ENCODE measurements around the gene GAGE1. TPM values are rescaled to one million over a fixed set of nuclear protein-coding genes. Genes with fewer than 3 reads are reported as not detected.

Gene GAGE1
- total RNA-seq, 1 donor from 2014 or later: not detected

- TF ChIP-seq, protein P1, sequence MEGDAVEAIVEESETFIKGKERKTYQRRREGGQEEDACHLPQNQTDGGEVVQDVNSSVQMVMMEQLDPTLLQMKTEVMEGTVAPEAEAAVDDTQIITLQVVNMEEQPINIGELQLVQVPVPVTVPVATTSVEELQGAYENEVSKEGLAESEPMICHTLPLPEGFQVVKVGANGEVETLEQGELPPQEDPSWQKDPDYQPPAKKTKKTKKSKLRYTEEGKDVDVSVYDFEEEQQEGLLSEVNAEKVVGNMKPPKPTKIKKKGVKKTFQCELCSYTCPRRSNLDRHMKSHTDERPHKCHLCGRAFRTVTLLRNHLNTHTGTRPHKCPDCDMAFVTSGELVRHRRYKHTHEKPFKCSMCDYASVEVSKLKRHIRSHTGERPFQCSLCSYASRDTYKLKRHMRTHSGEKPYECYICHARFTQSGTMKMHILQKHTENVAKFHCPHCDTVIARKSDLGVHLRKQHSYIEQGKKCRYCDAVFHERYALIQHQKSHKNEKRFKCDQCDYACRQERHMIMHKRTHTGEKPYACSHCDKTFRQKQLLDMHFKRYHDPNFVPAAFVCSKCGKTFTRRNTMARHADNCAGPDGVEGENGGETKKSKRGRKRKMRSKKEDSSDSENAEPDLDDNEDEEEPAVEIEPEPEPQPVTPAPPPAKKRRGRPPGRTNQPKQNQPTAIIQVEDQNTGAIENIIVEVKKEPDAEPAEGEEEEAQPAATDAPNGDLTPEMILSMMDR (IDR thresholded peaks at IDR 0.05): no peak
- H3K4me3 ChIP-seq: no peak overlapping the region
- DNase-seq (ENCODE audit: low spot score in 2 of 2): no peak
- H3K27me3 ChIP-seq: no peaks in the 10 kb centered on the region
- no peak overlapping the region for H3K27ac ChIP-seq
- H3K9me3 ChIP-seq: no peaks in the 10 kb centered on the region
- no peaks in the 10 kb centered on the region for H3K36me3 ChIP-seq
- intact Hi-C loops (cut with DNase I): no loop called here
- H3K4me1 ChIP-seq: no peaks in the 10 kb centered on the region
These were observed 12.0 kb downstream of the GAGE1 start for GRCh38 chrX:49610718-49611310.

DNA sequence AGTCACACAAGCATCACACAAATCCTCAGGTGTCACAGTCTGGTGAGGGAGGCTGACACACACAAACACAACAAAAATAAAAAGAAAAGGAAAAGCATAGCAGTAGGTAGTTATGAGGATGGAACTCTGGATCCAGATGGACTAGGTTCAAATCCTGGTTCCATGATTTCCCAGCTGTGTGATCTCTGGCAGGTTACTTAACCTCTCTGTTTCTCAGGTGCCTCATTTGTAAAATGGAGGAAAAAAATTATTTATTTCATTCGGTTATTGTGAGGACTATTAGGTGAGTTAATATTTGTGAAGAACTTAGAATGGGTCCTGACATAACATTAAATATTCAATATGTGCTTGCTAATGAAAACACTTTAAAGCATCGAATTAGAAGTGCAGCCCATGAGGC lies 19.8 kb downstream of the GAGE1 start:
- intact Hi-C loops (cut with DNase I): no loop called here
- H3K27me3 ChIP-seq: no peaks in the 10 kb centered on the region
- no peaks in the 10 kb centered on the region for H3K4me1 ChIP-seq
- TF ChIP-seq, protein P1 (IDR thresholded peaks at IDR 0.05): no peak
- no peak overlapping the region for H3K27ac ChIP-seq
- DNase-seq (ENCODE audit: low spot score in 2 of 2): no peak
- H3K36me3 ChIP-seq: no peaks in the 10 kb centered on the region
- H3K4me3 ChIP-seq: no peak overlapping the region
- H3K9me3 ChIP-seq: no peaks in the 10 kb centered on the region

DNA sequence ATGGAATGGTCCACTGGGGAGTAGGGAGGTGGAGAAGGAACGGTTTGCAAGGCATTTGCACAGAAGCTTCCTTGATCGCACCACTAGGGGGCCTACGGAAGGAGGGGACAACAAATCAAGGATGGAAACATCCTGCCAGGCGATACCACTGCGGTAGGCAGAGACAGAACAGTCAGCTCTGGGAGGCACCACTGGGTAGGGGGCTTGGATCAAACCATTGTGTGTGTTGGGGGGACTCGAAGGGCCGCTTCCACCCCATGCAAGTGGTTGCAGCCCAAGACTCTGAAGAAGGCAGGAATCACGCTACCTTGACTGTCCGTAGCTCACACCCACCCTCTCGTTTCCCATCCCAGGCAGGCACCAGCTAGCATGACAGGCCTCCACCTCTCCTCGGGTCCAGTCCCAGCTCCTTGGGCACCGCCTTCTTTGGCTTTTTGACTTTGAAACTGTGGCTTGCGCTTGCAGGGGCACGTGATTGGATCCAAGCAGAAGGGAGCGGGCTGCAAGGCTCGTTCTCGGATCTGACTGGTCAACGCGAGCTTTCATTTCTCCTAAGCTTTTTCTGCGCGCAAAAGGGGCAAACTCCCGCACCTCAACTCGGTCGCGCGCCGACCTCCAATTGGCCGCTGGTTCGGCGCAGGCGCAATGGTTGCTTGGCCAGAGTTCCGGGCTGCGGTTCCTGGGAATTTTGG lies 28.4 kb downstream of the GAGE1 start:
- no peaks in the 10 kb centered on the region for H3K4me1 ChIP-seq
- TF ChIP-seq, protein P1 (IDR thresholded peaks at IDR 0.05): no peak
- H3K36me3 ChIP-seq: no peaks in the 10 kb centered on the region
- DNase-seq (ENCODE audit: low spot score in 2 of 2): no peak
- H3K9me3 ChIP-seq: peaks cover 0 to 5% of the 10 kb centered on the region in 2 donors
- intact Hi-C loops (cut with DNase I): no loop called here
- no peak overlapping the region for H3K4me3 ChIP-seq
- no peaks in the 10 kb centered on the region for H3K27me3 ChIP-seq
- H3K27ac ChIP-seq: no peak overlapping the region

DNA sequence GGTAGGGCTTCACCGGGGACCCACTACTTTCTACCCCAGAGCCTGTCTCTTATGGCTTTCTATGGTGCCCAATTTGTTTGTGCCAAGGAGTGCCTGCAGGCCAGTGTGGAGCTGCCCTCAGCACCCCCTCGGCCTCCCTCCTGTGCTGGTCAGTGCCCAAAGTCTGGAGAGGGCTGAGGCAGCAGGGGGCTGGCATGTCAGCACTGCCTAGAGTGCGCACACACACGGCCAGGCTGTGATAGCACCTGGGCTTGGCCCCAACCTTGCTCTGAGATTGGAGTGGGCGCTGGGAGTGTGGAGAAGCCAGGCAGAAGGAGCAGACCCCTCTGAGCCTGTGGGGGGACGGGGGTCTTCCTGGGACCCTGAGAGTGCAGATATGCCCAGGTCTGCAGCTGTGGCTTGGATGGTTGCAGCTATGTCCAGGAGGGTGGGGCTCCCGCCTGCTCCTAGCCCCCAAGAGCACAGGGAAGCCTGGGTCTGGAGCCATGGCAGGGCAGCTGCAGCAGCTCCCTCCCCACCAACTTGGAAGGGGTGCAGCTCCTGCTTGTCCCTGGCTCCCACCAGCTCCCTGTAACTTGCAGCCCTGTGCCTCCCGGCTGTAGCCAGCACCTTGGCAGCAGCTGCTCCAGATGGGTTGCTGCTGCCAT lies 46.3 kb downstream of the GAGE1 start:
- TF ChIP-seq, protein P1 (IDR thresholded peaks at IDR 0.05): no peak
- H3K27ac ChIP-seq: no peak overlapping the region
- intact Hi-C loops (cut with DNase I): no loop called here
- no peak for DNase-seq (ENCODE audit: low spot score in 2 of 2)
- H3K9me3 ChIP-seq: no peaks in the 10 kb centered on the region
- no peaks in the 10 kb centered on the region for H3K4me1 ChIP-seq
- no peaks in the 10 kb centered on the region for H3K36me3 ChIP-seq
- H3K27me3 ChIP-seq: no peaks in the 10 kb centered on the region
- no peak overlapping the region for H3K4me3 ChIP-seq

- Histone ChIP-seq H3K9me3 (no peaks in the 10 kb centered on the region), H3K4me3 (no peak overlapping the region), H3K27ac (no peak overlapping the region), H3K27me3 (no peaks in the 10 kb centered on the region), H3K4me1 (no peaks in the 10 kb centered on the region), H3K36me3 (no peaks in the 10 kb centered on the region)
- intact Hi-C loops (cut with DNase I): no loop called here
- TF ChIP-seq, protein P1 (IDR thresholded peaks at IDR 0.05): no peak
- no peak for DNase-seq (ENCODE audit: low spot score in 2 of 2)
These were observed 57.7 kb downstream of the GAGE1 start for GRCh38 chrX:49656533-49656932.

Other genes starting within 250 kb of the GAGE1 start
- not detected for gene GAGE12C, start 66.8 kb upstream of the GAGE1 start, total RNA-seq
- not detected for gene GAGE12D, start 57.3 kb upstream of the GAGE1 start, total RNA-seq
- not detected for gene GAGE12E, start 47.7 kb upstream of the GAGE1 start, total RNA-seq
- not detected for gene GAGE12F, start 38.2 kb upstream of the GAGE1 start, total RNA-seq
- not detected for gene GAGE12G, start 28.6 kb upstream of the GAGE1 start, total RNA-seq
- gene GAGE12H, start 19.1 kb upstream of the GAGE1 start, total RNA-seq: not detected
- not detected for gene GAGE2A, start 9.5 kb upstream of the GAGE1 start, total RNA-seq
- not detected for gene PAGE1, start 97.0 kb downstream of the GAGE1 start, total RNA-seq
- not detected for gene PAGE4, start 230.3 kb downstream of the GAGE1 start, total RNA-seq